SU-DHL-6 (cell line): ENCODE results near the gene ZFHX2.

Experiments
- H2AFZ ChIP-seq: fragments of 200-600 bp; sonication (generic); 2 replicates; pipeline ENCODE4 v1.6.1; 2014; ENCODE audit warnings: low read depth, mild to moderate bottlenecking, moderate library complexity, mixed read lengths, antibody characterized with exemption, low read length; ENCODE audit not compliant: severe bottlenecking
- H3F3A ChIP-seq: fragments of 200-600 bp; shearing (Covaris generic); 2 replicates; pipeline ENCODE4 v1.6.0; 2016; ENCODE audit warnings: antibody characterized with exemption, mild to moderate bottlenecking; ENCODE audit not compliant: insufficient read depth
- H3K27ac ChIP-seq: fragments of 200-600 bp; sonication (generic); 2 replicates; pipeline ENCODE4 v1.5.1; 2016; ENCODE audit warnings: low read depth, mild to moderate bottlenecking, low read length, moderate library complexity, mixed read lengths
- H3K27me3 ChIP-seq: fragments of 200-600 bp; sonication (generic), shearing (Covaris generic); 2 replicates; pipeline ENCODE4 v1.6.0; 2014; ENCODE audit warnings: mild to moderate bottlenecking, low read length
- H3K36me3 ChIP-seq: fragments of 200-600 bp; sonication (generic); 2 replicates; pipeline ENCODE4 v1.6.1; 2014; ENCODE audit warnings: mild to moderate bottlenecking, low read length, mixed read lengths
- H3K4me2 ChIP-seq: fragments of 300-600, 200-600 bp; shearing (Covaris generic), sonication (generic); 2 replicates; pipeline ENCODE4 v1.6.0; 2014; ENCODE audit warnings: low read length, low read depth, mild to moderate bottlenecking; ENCODE audit not compliant: poor library complexity, severe bottlenecking
- H3K4me3 ChIP-seq: fragments of 200-600 bp; sonication (generic); 2 replicates; pipeline ENCODE4 v1.5.1; 2014; ENCODE audit warnings: antibody characterized with exemption, low read length, mild to moderate bottlenecking, mixed read lengths; ENCODE audit not compliant: insufficient read depth, poor library complexity, severe bottlenecking
- H3K79me2 ChIP-seq: fragments of 200-600 bp; sonication (generic); 2 replicates; pipeline ENCODE4 v1.6.1; 2014; ENCODE audit warnings: mild to moderate bottlenecking, low read length, moderate library complexity; ENCODE audit not compliant: insufficient read depth
- H3K9ac ChIP-seq: fragments of 200-600 bp; sonication (generic); 2 replicates; pipeline ENCODE4 v1.7.0; 2014; ENCODE audit warnings: mild to moderate bottlenecking, low read length
- H3K9me2 ChIP-seq: fragments of 200-600 bp; sonication (generic); replicated peaks from 2 replicates; pipeline ENCODE4 v1.6.1; 2014; ENCODE audit warnings: low read length; ENCODE audit not compliant: insufficient read depth
- H3K9me3 ChIP-seq: fragments of 200-600 bp; sonication (generic); 2 replicates; pipeline ENCODE4 v1.6.1; 2014; ENCODE audit warnings: low read length, mixed read lengths; ENCODE audit not compliant: insufficient read depth
- H4K20me1 ChIP-seq: fragments of 200-600 bp; sonication (generic); 2 replicates; pipeline ENCODE4 v1.6.1; 2014; ENCODE audit warnings: low read depth, mild to moderate bottlenecking, antibody characterized with exemption, low read length, moderate library complexity, mixed read lengths
- EZH2phosphoT487 ChIP-seq: fragments of 200-600 bp; sonication (generic), shearing (Covaris generic); conservative IDR thresholded peaks from 2 replicates; pipeline ENCODE4 v1.6.1; 2018; ENCODE audit warnings: mild to moderate bottlenecking, antibody characterized with exemption, low read length, moderate library complexity, mixed read lengths
- TF ChIP-seq, protein P1 (sequence below): fragments of 200-600 bp; sonication (generic); IDR thresholded peaks from one replicate; pipeline ENCODE4 v1.5.1; 2017; ENCODE audit warnings: antibody characterized with exemption, mild to moderate bottlenecking, low read length, moderate library complexity; ENCODE audit not compliant: insufficient read depth, poor library complexity, severe bottlenecking

The ZFHX2 gene

DNA sequence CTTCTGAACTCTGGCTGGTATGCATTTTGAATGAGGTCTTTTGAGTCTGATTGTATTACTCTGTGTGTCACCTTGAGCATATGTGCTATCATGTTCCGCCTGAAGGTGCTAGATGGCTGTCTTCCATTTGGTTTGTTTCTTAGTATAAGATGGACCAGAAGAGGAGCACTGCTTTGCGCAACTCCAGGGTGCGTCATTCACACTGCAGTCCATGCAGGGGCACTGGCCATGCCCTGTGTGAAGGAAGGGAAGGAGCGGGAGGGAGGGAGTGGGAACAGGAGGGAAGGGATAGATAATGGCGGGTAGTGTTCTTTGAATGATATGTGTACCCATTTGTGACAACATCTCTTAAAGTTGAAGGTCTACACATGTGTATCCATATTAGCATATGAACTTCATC lies 8.2 kb downstream of the ZFHX2 start:
- H3K9me3 ChIP-seq, result no peaks in the 10 kb centered on the region
- H3K4me3 ChIP-seq, result no peak overlapping the region
- no peaks in the 10 kb centered on the region for H3K9me2 ChIP-seq
- no peak overlapping the region for H3K27ac ChIP-seq
- H3K36me3 ChIP-seq, result no peaks in the 10 kb centered on the region
- no peaks in the 10 kb centered on the region for H4K20me1 ChIP-seq
- no peak for TF ChIP-seq EZH2phosphoT487
- TF ChIP-seq, protein P1, sequence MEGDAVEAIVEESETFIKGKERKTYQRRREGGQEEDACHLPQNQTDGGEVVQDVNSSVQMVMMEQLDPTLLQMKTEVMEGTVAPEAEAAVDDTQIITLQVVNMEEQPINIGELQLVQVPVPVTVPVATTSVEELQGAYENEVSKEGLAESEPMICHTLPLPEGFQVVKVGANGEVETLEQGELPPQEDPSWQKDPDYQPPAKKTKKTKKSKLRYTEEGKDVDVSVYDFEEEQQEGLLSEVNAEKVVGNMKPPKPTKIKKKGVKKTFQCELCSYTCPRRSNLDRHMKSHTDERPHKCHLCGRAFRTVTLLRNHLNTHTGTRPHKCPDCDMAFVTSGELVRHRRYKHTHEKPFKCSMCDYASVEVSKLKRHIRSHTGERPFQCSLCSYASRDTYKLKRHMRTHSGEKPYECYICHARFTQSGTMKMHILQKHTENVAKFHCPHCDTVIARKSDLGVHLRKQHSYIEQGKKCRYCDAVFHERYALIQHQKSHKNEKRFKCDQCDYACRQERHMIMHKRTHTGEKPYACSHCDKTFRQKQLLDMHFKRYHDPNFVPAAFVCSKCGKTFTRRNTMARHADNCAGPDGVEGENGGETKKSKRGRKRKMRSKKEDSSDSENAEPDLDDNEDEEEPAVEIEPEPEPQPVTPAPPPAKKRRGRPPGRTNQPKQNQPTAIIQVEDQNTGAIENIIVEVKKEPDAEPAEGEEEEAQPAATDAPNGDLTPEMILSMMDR, result no peak
- no peaks in the 10 kb centered on the region for H3K79me2 ChIP-seq
- H2AFZ ChIP-seq, result no peak overlapping the region
- no peaks in the 10 kb centered on the region for H3K27me3 ChIP-seq
- H3K9ac ChIP-seq, result no peak overlapping the region
- H3K4me2 ChIP-seq, result no peak overlapping the region
- H3F3A ChIP-seq, result no peaks in the 10 kb centered on the region

DNA sequence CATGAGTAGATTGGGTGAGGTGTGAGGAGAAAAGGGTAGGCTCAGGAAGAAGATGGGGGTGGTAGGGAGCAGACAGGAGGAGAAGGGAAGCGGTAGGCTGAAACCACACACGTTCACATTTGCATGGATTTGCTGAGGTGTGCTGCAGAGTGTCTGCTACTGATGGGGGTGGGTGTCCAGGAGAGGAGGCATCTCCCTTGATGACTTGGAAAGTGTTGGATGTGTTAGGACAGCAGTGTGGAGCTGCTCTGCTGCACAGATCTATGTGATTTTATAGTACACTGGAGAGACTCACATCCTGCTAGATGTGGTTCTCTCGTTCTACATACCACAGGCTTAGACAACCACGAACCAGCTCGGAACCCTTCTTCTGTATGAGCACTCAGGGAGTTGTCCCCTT lies 9.3 kb downstream of the ZFHX2 start:
- TF ChIP-seq EZH2phosphoT487, result no peak
- TF ChIP-seq, protein P1, result no peak

DNA sequence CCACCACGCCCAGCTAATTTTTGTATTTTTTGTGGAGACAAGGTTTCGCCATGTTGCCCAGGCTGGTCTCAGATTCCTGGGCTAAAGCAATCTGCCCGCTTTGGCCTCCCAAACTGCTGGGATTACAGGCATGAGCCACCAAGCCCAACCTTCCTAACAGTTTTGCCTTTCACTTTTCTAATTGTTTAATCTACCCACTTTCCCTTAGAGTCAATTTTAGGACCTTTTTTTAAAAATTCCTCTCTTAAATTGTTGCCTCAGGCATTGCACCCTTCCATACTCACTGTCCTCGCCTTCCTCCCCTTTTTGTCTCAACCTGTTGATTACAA lies 11.5 kb downstream of the ZFHX2 start:
- Histone ChIP-seq H3K9me2 (no peaks in the 10 kb centered on the region), H3K36me3 (no peaks in the 10 kb centered on the region), H2AFZ (no peak overlapping the region), H3K79me2 (no peaks in the 10 kb centered on the region), H3K4me2 (no peak overlapping the region), H3K9ac (no peak overlapping the region), H3K27ac (no peak overlapping the region), H3K9me3 (no peaks in the 10 kb centered on the region), H3K4me3 (no peak overlapping the region), H4K20me1 (no peaks in the 10 kb centered on the region), H3K27me3 (no peaks in the 10 kb centered on the region), H3F3A (no peaks in the 10 kb centered on the region)
- TF ChIP-seq, protein P1, result no peak
- no peak for TF ChIP-seq EZH2phosphoT487

More for the DNA sequence above, 9.3 kb downstream of the ZFHX2 start:
- no peak overlapping the region for H3K9ac ChIP-seq
- no peaks in the 10 kb centered on the region for H3K36me3 ChIP-seq
- H3K4me2 ChIP-seq, result no peak overlapping the region
- H3K4me3 ChIP-seq, result no peak overlapping the region
- H4K20me1 ChIP-seq, result no peaks in the 10 kb centered on the region
- no peaks in the 10 kb centered on the region for H3F3A ChIP-seq
- no peaks in the 10 kb centered on the region for H3K9me3 ChIP-seq
- no peaks in the 10 kb centered on the region for H3K79me2 ChIP-seq
- H3K27ac ChIP-seq, result no peak overlapping the region
- H3K9me2 ChIP-seq, result no peaks in the 10 kb centered on the region
- H2AFZ ChIP-seq, result no peak overlapping the region
- no peaks in the 10 kb centered on the region for H3K27me3 ChIP-seq
